Loucy (cell line): ENCODE data around the gene ZBED6.

Experiments used
- CTCF ChIP-seq: fragments of 200-600 bp; sonication (generic); conservative IDR thresholded peaks from 2 replicates; pipeline ENCODE4 v1.5.1; 2014; ENCODE audit warnings: mild to moderate bottlenecking, antibody characterized with exemption, low read length
- EZH2phosphoT487 ChIP-seq: fragments of 200-600 bp; IDR thresholded peaks from 2 replicates; pipeline ENCODE4 v1.6.1; 2018; ENCODE audit warnings: antibody characterized with exemption, mild to moderate bottlenecking, moderate library complexity, borderline replicate concordance

GRCh38 chr1:203778146-203778545, 17.3 kb upstream of the ZBED6 start:
- no peak for TF ChIP-seq CTCF
- no peak for TF ChIP-seq EZH2phosphoT487
